ENCODE measurements around the gene PER2.

DNA sequence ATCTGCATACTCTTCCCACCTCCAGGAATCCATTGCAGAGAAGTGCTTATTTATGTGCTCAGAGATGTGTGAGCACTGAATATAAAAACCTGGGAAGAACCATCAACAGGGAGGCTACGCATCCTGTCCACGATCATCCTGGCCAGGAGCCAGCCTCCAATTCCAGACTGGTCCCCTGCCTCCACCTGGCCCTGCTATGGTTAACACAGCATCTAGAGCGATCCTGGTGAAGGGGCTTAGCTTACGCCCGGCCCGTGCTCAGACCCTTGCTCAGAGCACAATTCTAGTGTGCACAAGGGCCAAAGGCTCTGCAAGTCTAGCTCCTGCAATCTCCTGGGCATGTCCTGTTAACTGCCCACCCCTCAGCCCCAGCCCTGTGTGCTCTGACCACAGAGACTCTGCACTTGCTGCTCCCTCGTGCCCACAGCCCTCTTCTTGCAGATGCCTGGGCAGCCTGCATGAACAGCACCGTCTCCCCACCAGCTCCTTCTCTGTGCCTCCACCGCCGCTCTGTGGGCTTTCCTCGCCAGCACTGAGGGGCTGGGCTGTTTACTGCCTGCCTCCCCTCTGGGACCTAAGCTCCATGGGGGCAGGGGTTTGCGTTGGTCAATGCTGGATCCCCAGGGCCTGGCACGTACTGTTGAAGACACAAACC is 6.5 kb downstream of the PER2 start:
- TF ChIP-seq, protein P1, sequence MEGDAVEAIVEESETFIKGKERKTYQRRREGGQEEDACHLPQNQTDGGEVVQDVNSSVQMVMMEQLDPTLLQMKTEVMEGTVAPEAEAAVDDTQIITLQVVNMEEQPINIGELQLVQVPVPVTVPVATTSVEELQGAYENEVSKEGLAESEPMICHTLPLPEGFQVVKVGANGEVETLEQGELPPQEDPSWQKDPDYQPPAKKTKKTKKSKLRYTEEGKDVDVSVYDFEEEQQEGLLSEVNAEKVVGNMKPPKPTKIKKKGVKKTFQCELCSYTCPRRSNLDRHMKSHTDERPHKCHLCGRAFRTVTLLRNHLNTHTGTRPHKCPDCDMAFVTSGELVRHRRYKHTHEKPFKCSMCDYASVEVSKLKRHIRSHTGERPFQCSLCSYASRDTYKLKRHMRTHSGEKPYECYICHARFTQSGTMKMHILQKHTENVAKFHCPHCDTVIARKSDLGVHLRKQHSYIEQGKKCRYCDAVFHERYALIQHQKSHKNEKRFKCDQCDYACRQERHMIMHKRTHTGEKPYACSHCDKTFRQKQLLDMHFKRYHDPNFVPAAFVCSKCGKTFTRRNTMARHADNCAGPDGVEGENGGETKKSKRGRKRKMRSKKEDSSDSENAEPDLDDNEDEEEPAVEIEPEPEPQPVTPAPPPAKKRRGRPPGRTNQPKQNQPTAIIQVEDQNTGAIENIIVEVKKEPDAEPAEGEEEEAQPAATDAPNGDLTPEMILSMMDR (IDR thresholded peaks at IDR 0.05), result no peak
- no peak for TF ChIP-seq POLR2A (IDR thresholded peaks at IDR 0.05)
- no peak for TF ChIP-seq POLR2AphosphoS5 (IDR thresholded peaks at IDR 0.05)
- no peak for TF ChIP-seq EP300 (IDR thresholded peaks at IDR 0.05)
